Measurements from ENCODE around the gene GTF2F1. TPM values are rescaled to one million over a fixed set of nuclear protein-coding genes. Genes with fewer than 3 reads are reported as not detected.
A peak's percentile ranks its signal among the peaks of the same experiment; 100 is the strongest.
"Not testable (repeated sequence)": the region's sequence is repeated elsewhere in the genome, so short reads cannot be mapped to it uniquely, and the experiment has no call there.

GTF2F1 gene
- total RNA-seq, 4 donors from 2014 or later, result 31.4 to 46.7 (median 39.4) TPM

DNA sequence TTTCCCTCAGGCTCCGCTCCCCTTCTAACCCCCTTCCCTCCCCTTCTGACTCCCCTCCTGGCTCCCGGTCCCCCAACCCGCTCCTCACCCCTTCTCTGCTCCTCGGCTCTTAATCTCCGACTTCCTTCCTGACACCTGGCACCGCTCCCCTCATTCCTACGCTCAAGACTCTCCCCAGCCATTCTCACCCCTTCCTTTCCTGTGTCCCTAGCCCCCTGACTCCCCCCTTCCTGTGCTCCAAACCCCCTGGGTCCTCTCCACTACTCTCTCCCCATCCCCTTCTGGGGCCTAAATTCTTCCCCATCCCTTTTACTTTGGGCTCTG lies 31.0 kb downstream of the GTF2F1 start:
- TF ChIP-seq EP300 (IDR thresholded peaks at IDR 0.05) (no peak), POLR2A (IDR thresholded peaks at IDR 0.05) (no peak), POLR2AphosphoS5 (IDR thresholded peaks at IDR 0.05) (no peak)
- TF ChIP-seq, protein P1, sequence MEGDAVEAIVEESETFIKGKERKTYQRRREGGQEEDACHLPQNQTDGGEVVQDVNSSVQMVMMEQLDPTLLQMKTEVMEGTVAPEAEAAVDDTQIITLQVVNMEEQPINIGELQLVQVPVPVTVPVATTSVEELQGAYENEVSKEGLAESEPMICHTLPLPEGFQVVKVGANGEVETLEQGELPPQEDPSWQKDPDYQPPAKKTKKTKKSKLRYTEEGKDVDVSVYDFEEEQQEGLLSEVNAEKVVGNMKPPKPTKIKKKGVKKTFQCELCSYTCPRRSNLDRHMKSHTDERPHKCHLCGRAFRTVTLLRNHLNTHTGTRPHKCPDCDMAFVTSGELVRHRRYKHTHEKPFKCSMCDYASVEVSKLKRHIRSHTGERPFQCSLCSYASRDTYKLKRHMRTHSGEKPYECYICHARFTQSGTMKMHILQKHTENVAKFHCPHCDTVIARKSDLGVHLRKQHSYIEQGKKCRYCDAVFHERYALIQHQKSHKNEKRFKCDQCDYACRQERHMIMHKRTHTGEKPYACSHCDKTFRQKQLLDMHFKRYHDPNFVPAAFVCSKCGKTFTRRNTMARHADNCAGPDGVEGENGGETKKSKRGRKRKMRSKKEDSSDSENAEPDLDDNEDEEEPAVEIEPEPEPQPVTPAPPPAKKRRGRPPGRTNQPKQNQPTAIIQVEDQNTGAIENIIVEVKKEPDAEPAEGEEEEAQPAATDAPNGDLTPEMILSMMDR (IDR thresholded peaks at IDR 0.05), result no peak
- peaks cover 18% of the 10 kb centered on the region for H3K4me1 ChIP-seq
- peaks cover 37% of the 10 kb centered on the region for H3K36me3 ChIP-seq
- H3K27ac ChIP-seq, result peak overlapping the region; percentile 74
- peak overlapping the region; percentile 80 for H3K4me3 ChIP-seq
- no peaks in the 10 kb centered on the region for H3K27me3 ChIP-seq
- WGBS, result 1% methylated on average over 7 of the region's 7 CpGs
- H3K9me3 ChIP-seq, result no peaks in the 10 kb centered on the region
- no peak for DNase-seq (ENCODE audit: low spot score in 2 of 2)

DNA sequence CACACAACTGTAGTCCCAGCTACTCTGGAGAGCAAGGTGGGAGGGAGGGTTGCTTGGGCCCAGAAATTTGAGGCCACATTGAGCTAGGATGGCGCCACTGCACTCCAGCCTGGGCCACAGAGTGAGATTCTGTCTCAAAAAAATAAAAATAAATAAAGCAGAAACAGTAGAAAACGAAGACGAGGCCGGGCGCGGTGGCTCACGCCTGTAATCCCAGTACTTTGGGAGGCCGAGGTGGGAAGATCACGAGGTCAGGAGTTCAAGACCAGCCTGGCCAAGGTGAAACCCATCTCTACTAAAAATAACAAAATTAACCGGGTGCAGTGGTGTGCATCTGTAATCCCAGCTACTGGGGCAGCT lies 32.1 kb downstream of the GTF2F1 start:
- not testable (repeated sequence) for H3K9me3 ChIP-seq; DNase-seq (ENCODE audit: low spot score in 2 of 2); H3K27me3 ChIP-seq; H3K27ac ChIP-seq
- Histone ChIP-seq H3K4me1 (peaks cover 18% of the 10 kb centered on the region), H3K36me3 (peaks cover 25% of the 10 kb centered on the region), H3K4me3 (peak overlapping the region; percentile 80)
- 96% methylated on average over 10 of the region's 10 CpGs for WGBS

DNA sequence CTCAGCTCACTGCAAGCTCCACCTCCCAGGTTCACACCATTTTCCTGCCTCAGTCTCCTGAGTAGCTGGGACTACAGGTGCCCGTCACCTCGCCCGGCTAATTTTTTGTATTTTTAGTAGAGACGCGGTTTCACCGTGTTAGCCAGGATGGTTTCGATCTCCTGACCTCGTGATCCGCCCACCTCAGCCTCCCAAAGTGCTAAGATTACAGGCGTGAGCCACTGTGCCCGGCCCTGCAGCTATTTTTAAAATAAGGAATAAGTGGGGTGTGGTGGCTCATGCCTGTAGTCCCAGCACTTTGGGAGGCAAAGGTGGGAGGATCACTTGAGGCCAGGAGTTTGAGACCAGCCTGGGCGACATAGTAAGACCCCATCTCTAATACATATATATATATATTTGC lies 32.5 kb downstream of the GTF2F1 start:
- DNase-seq (ENCODE audit: low spot score in 2 of 2); H3K9me3 ChIP-seq; H3K27ac ChIP-seq; H3K27me3 ChIP-seq; H3K4me3 ChIP-seq: not testable (repeated sequence)
- peaks cover 21% of the 10 kb centered on the region for H3K36me3 ChIP-seq
- 95% methylated on average over 12 of the region's 12 CpGs for WGBS
- peaks cover 18% of the 10 kb centered on the region for H3K4me1 ChIP-seq

DNA sequence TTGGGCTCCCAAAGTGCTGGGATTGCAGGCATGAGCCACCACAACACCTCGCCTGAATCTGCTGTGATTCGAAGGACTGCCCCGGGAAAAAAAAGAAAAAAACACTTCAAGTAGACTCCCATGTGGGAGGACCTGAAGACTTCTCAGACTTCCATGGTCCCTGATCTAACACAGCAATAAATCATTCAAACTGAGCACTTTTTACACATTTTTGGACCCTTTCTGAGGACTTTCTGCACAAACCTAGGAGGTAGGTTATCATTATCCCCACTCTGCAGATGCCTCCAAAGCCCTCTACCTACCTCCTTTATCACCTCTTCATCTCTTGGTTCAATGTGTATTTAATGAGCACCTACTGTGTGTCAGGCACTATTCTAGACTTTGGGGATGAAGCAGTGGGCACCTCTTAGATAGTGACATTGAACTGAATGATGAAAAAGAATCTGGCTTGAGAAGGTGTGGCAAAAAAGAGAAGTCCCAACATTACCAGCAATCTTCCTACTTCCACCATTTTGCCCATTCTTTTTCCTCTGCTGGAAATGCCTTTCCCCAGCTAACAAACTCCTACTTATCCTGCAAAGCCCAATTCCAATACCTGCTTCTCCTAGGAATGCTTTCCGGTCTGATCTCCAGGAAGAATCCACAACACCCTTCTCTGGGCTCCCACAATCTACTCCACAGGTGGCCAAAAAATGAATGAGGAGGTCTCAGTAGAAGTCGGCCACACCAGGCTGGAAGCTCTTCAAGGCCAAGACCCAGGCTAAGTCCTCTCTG lies 33.2 kb downstream of the GTF2F1 start:
- no peak for DNase-seq (ENCODE audit: low spot score in 2 of 2)
- Histone ChIP-seq H3K27me3 (no peaks in the 10 kb centered on the region), H3K27ac (no peak overlapping the region), H3K36me3 (peaks cover 14% of the 10 kb centered on the region), H3K9me3 (no peaks in the 10 kb centered on the region), H3K4me1 (peaks cover 18% of the 10 kb centered on the region), H3K4me3 (no peak overlapping the region)
- TF ChIP-seq POLR2A (IDR thresholded peaks at IDR 0.05), result no peak
- no peak for TF ChIP-seq POLR2AphosphoS5 (IDR thresholded peaks at IDR 0.05)
- TF ChIP-seq, protein P1 (IDR thresholded peaks at IDR 0.05), result no peak
- TF ChIP-seq EP300 (IDR thresholded peaks at IDR 0.05), result no peak
- WGBS, result 82% methylated on average over 5 of the region's 5 CpGs

DNA sequence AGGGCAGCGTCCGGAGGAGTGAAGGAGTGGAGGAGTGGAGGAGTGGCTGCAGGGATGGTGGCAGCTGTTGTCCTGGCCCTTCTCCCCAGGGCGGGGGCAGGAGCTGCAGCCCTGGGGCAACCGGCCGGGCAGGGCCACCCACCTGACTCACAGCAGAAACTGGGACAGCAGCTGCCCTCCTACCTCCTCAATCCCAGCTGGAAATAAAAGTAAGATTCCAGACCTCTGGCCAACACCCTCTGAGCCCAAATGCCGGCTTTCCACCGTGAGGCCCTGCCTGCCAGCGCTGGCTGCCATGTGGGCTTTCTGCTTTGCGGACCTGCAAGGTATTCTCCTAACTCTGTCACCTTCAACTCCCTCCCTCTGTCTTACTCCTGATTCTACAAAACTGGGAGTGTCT lies 35.0 kb downstream of the GTF2F1 start:
- Histone ChIP-seq H3K4me3 (no peak overlapping the region), H3K4me1 (peaks cover 12% of the 10 kb centered on the region), H3K36me3 (no peaks in the 10 kb centered on the region), H3K27me3 (no peaks in the 10 kb centered on the region), H3K9me3 (no peaks in the 10 kb centered on the region), H3K27ac (peak overlapping the region; percentile 6)
- TF ChIP-seq POLR2A (IDR thresholded peaks at IDR 0.05), result no peak
- no peak for TF ChIP-seq EP300 (IDR thresholded peaks at IDR 0.05)
- TF ChIP-seq, protein P1 (IDR thresholded peaks at IDR 0.05), result no peak
- no peak for TF ChIP-seq POLR2AphosphoS5 (IDR thresholded peaks at IDR 0.05)
- no peak for DNase-seq (ENCODE audit: low spot score in 2 of 2)
- WGBS, result 38% methylated on average over 6 of the region's 9 CpGs

DNA sequence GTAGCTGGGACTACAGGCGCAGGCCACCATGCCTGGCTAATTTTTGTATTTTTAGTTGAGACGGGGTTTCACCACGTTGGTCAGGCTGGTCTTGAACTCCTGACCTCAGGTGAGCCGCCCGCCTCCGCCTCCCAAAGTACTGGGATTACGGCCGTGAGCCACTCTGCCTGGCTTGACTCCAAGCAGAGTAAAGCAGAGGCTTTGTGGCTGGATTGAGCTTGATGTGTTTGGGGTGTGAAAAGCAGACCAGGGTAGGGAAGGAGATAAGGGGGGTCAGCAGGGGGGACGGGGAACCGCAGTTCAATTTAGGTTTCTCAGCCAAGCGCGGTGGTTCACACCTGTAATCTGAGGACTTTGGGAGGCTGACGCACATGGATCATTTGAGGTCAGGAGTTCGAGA lies 35.8 kb downstream of the GTF2F1 start:
- WGBS, result 90% methylated on average over 13 of the region's 14 CpGs
- H3K4me3 ChIP-seq, result no peak overlapping the region
- TF ChIP-seq, protein P1 (IDR thresholded peaks at IDR 0.05), result no peak
- TF ChIP-seq POLR2AphosphoS5 (IDR thresholded peaks at IDR 0.05), result no peak
- TF ChIP-seq POLR2A (IDR thresholded peaks at IDR 0.05), result no peak
- TF ChIP-seq EP300 (IDR thresholded peaks at IDR 0.05), result no peak
- H3K36me3 ChIP-seq, result no peaks in the 10 kb centered on the region
- no peaks in the 10 kb centered on the region for H3K27me3 ChIP-seq
- no peaks in the 10 kb centered on the region for H3K9me3 ChIP-seq
- DNase-seq (ENCODE audit: low spot score in 2 of 2), result no peak
- no peak overlapping the region for H3K27ac ChIP-seq
- H3K4me1 ChIP-seq, result peaks cover 4% of the 10 kb centered on the region

DNA sequence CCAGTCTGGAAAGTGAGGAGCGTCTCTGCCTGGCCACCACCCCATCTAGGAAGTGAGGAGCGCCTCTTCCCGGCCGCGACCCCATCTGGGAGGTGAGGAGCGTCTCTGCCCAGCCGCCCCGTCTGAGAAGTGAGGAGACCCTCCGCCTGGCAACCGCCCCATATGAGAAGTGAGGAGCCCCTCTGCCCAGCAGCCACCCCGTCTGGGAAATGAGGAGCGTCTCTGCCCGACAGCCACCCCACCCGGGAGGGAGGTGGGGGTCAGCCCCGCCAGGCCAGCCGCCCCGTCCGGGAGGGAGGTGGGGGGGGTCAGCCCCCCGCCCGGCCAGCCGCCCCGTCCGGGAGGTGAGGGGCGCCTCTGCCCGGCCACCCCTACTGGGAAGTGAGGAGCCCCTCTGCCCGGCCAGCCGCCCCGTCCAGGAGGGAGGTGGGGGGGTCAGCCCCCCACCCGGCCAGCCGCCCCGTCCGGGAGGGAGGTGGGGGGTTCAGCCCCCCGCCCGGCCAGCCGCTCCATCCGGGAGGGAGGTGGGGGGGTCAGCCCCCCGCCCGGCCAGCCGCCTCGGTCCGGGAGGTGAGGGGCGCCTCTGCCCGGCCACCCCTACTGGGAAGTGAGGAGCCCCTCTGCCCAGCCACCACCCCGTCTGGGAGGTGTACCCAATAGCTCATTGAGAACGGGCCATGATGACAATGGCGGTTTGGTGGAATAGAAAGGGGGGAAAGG lies 37.5 kb downstream of the GTF2F1 start:
- not testable (repeated sequence) for H3K27me3 ChIP-seq; DNase-seq (ENCODE audit: low spot score in 2 of 2); H3K36me3 ChIP-seq; H3K4me1 ChIP-seq; H3K4me3 ChIP-seq; H3K9me3 ChIP-seq; H3K27ac ChIP-seq
- 88% methylated on average over 3 of the region's 46 CpGs for WGBS

All from suprapubic skin (tissue), 4 donors.